GM10266 (cell line): ENCODE measurements around the gene HYAL4.
"Not testable (repeated sequence)": the region's sequence is repeated elsewhere in the genome, so short reads cannot be mapped to it uniquely, and the experiment has no call there.

ENCODE experiments used
- DNase-seq: peaks from one replicate; pipeline ENCODE4 v3.0.0; 2012; ENCODE audit errors: extremely low spot score
- TF ChIP-seq, protein P1 (sequence below): IDR thresholded peaks from 2 replicates; pipeline ENCODE4 v1.5.1; 2012; ENCODE audit warnings: mild to moderate bottlenecking, low read depth; ENCODE audit not compliant: control insufficient read depth, insufficient read depth; ENCODE audit errors: missing control alignments

Gene HYAL4

DNA sequence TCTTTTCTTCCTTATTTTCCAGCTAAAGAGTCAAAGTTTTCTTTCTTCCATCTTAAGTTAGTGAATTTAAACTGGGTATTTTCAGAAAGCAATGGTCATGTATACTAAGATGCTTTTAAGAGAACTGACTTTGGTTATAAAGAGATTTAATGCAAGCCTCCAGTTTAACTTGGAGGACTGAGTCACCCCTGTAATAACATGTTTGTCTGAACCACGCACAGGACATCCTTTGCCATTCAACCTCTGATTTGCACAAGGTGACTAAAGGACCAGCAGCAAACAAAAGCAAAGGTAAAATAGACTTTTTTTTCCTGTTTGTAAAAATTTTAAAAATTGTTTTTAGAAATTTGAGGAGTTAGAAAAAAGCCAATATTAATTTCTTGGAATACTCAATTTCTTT lies 2.9 kb downstream of the HYAL4 start:
- DNase-seq: no peak
- TF ChIP-seq, protein P1, sequence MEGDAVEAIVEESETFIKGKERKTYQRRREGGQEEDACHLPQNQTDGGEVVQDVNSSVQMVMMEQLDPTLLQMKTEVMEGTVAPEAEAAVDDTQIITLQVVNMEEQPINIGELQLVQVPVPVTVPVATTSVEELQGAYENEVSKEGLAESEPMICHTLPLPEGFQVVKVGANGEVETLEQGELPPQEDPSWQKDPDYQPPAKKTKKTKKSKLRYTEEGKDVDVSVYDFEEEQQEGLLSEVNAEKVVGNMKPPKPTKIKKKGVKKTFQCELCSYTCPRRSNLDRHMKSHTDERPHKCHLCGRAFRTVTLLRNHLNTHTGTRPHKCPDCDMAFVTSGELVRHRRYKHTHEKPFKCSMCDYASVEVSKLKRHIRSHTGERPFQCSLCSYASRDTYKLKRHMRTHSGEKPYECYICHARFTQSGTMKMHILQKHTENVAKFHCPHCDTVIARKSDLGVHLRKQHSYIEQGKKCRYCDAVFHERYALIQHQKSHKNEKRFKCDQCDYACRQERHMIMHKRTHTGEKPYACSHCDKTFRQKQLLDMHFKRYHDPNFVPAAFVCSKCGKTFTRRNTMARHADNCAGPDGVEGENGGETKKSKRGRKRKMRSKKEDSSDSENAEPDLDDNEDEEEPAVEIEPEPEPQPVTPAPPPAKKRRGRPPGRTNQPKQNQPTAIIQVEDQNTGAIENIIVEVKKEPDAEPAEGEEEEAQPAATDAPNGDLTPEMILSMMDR: no peak

DNA sequence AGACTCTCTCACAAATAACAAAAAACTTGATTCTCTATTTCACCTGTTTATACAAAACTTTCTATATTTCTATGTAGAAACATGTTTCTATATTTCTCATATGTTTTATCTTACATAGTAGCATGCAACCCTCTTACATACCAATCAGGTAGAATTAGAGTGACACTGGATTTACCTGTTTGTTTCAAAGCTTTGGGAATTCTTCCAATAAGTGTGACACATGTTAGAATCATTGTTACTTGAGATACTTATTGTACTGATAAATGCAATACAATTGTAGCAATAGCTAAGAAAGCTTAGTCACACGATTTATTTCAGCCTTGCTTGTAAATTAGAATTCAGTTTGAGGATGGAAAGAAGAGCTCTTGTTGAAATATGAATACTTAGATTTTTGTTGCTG lies 4.9 kb downstream of the HYAL4 start:
- no peak for DNase-seq
- TF ChIP-seq, protein P1: no peak

DNA sequence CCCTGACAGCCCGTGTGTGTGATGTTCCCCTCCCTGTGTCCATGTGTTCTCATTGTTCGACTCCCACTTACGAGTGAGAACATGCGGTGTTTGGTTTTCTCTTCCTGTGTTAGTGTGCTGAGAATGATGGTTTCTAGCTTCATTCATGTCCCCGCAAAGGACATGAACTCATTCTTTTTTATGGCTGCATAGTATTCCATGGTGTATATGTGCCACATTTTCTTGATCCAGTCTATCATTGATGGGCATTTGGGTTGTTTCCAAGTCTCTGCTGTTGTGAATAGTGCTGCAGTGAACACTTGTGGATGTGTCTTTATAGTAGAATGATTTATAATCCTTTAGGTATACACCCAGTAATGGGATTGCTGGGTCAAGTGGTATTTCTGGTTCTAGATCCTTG lies 6.4 kb downstream of the HYAL4 start:
- not testable (repeated sequence) for DNase-seq

DNA sequence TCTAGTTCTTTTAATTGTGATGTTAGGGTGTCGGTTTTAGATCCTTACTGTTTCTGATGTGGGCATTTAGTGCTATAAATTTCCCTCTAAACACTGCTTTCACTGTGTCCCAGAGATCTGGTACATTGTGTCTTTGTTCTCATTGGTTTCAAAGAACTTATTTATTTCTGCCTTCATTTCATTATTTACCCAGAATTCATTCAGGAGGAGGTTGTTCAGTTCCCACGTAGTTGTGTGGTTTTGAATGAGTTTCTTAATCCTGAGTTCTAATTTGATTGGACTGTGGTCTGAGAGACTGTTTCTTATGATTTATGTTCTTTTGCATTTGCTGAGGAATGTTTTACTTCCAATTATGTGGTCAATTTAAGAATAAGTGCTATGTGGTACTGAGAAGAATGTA lies 9.3 kb downstream of the HYAL4 start:
- DNase-seq: not testable (repeated sequence)

DNA sequence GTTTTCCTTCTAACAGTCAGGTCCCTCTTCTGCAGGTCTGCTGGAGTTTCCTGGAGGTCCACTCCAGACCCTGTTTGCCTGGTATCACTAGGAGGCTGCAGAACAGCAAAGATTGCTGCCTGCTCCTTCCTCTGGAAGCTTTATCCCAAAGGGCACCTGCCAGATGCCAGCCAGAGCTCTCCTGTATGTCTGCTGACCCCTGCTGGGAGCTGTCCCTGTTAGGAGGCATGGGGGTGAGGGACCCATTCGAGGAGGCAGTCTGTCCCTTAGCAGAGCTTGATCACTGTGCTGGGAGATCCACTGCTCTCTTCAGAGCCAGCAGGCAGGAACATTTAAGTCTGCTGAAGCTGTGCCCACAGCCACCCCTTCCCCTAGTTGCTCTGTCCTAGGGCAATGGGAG lies 11.5 kb downstream of the HYAL4 start:
- not testable (repeated sequence) for DNase-seq

DNA sequence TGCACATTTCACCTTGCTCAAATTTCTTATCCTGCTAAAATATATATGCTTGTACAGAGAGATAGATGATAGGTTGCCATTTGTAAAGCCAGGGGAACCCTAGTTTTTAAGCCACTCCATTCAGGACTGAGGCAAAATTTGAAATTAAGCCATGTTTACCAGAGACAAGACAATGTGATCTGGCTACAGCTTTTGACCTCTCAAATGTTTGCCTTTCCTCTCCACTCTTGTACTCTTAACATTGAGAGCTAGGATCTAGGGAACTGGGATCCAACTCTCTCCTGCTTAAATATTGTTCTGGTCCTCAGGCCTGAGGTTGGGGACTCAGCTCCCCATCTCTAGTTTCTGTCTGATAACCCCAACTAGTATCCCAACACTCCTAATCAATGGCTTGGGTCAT lies 15.9 kb downstream of the HYAL4 start:
- TF ChIP-seq, protein P1: no peak
- no peak for DNase-seq

DNA sequence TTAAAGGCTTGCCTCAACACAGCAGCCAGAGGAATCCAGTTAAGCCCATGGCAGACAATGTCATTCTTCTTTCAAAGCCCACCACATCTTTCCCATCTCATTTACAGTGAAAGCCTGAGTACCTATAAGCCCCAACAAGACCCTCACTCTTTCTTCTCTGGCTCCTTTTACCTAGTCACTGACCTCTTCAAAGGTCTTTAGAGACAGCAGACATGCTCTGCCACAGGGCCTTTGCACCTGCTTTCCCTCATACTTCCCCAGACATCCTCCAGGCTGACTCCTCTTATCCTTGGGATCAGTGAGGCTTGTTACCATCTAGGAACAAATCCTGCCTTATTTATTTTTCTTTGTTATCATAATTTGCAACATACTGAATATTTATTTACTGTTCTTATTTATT lies 17.8 kb downstream of the HYAL4 start:
- TF ChIP-seq, protein P1: no peak
- no peak for DNase-seq

DNA sequence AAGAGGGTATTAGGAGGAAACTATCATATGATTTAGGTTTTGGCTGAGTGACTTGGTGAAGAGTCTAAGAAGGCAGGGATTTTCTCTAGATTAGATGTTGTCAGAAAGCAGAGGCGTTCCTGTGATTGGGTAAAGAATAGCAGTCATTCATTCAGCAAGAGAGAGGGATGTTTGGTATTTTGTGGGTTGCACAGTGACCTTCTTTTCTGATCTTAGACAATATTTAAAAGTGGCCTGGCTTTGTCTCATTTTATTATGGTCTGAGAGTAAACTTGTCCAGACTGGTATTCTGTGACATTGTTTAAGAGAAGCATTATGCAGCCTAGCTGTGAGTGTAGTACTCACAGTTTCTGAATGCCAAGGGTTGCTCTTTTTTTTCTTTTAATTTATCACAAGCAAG lies 18.5 kb downstream of the HYAL4 start:
- DNase-seq: no peak
- TF ChIP-seq, protein P1: no peak

DNA sequence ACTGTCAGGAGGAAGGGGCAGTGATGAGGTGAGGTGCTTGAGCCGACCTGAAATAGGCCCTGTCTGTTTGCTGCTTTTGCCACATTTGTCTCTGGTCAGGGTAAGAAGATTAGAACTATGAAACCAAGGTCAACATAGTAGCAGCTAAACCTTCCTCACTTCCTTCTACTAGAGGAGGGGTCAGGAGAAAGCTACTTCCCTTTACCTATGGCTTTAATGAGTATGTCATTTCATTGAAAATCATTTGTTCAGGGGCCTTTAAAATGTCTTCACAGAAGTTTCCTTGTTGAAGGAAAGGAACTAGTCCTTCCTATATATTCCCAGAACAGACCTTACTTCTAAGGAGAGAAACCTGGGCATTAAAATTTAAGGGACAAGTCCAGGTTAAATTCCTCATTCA lies 19.0 kb downstream of the HYAL4 start:
- DNase-seq: no peak

More for the DNA sequence above, 19.0 kb downstream of the HYAL4 start:
- TF ChIP-seq, protein P1: no peak
